Suprapubic skin (tissue), 3 donors: ENCODE results near the gene CACNA2D2.

Source experiments
- POLR2A ChIP-seq, 2 donors: fragments of 450-650 bp; IDR thresholded peaks; one replicate each; pipeline ENCODE4 v1.6.1; 2017; ENCODE audit warnings: antibody characterized with exemption in 2 of 2, mild to moderate bottlenecking in 2 of 2, moderate library complexity in 2 of 2
- TF ChIP-seq, protein P1 (sequence below), 2 donors: fragments of 200-600 bp in 1 of 2; fragments of 450-650 bp in 1 of 2; sonication (generic) in 1 of 2; IDR thresholded peaks; one replicate each; pipeline ENCODE4 v1.5.1; 2016 to 2019; ENCODE audit warnings: antibody characterized with exemption in 2 of 2, mild to moderate bottlenecking in 1 of 2, moderate library complexity in 1 of 2

GRCh38 chr3:50372349-50372748 lies 131.1 kb downstream of the CACNA2D2 start:
- TF ChIP-seq, protein P1, sequence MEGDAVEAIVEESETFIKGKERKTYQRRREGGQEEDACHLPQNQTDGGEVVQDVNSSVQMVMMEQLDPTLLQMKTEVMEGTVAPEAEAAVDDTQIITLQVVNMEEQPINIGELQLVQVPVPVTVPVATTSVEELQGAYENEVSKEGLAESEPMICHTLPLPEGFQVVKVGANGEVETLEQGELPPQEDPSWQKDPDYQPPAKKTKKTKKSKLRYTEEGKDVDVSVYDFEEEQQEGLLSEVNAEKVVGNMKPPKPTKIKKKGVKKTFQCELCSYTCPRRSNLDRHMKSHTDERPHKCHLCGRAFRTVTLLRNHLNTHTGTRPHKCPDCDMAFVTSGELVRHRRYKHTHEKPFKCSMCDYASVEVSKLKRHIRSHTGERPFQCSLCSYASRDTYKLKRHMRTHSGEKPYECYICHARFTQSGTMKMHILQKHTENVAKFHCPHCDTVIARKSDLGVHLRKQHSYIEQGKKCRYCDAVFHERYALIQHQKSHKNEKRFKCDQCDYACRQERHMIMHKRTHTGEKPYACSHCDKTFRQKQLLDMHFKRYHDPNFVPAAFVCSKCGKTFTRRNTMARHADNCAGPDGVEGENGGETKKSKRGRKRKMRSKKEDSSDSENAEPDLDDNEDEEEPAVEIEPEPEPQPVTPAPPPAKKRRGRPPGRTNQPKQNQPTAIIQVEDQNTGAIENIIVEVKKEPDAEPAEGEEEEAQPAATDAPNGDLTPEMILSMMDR (IDR thresholded peaks at IDR 0.05) = no peak
- TF ChIP-seq POLR2A (IDR thresholded peaks at IDR 0.05) = no peak
